Measurements from ENCODE around the gene ADGRV1. TPM values are rescaled to one million over a fixed set of nuclear protein-coding genes. Genes with fewer than 3 reads are reported as not detected.

Gene ADGRV1
- total RNA-seq, 4 donors from 2014 or later = 2.5 to 7.5 (median 4.5) TPM

GRCh38 chr5:91177085-91177484 lies 618.5 kb downstream of the ADGRV1 start:
- TF ChIP-seq POLR2A (IDR thresholded peaks at IDR 0.05) (no peak), EP300 (IDR thresholded peaks at IDR 0.05) (no peak), CTCF (IDR thresholded peaks at IDR 0.05) (no peak), POLR2AphosphoS5 (IDR thresholded peaks at IDR 0.05) (no peak)
- no peaks in the 10 kb centered on the region for H3K36me3 ChIP-seq
- H3K9me3 ChIP-seq = no peaks in the 10 kb centered on the region
- no peak overlapping the region for H3K4me3 ChIP-seq
- WGBS = 94% methylated on average over 5 of the region's 5 CpGs
- no peak overlapping the region for H3K27ac ChIP-seq
- peaks cover 3% of the 10 kb centered on the region for H3K4me1 ChIP-seq
- H3K27me3 ChIP-seq = no peaks in the 10 kb centered on the region
- no peak for DNase-seq (ENCODE audit: low spot score in 2 of 2)

DNA sequence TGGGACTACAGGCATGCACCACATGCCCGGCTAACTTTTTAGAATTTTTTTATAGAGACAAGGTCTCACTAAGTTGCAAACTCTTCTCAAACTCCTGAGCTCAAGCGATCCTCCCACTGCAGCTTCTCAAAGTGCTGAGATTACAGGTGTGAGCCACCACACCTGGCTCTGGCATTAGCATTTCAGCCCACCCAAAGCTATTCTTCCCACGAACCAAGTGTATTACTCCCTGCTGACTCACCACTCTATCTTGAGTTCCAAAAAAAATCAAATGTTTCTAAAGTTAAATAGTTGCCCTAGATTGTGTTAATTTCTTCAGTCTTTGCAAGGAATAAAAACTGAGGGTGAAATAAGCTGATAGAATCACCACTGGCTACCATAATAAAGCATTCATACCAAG lies 619.0 kb downstream of the ADGRV1 start:
- H3K27me3 ChIP-seq = no peaks in the 10 kb centered on the region
- no peaks in the 10 kb centered on the region for H3K36me3 ChIP-seq
- H3K9me3 ChIP-seq = no peaks in the 10 kb centered on the region
- H3K4me3 ChIP-seq = no peak overlapping the region
- H3K27ac ChIP-seq = no peak overlapping the region
- DNase-seq (ENCODE audit: low spot score in 2 of 2) = no peak
- H3K4me1 ChIP-seq = peaks cover 7% of the 10 kb centered on the region
- TF ChIP-seq CTCF (IDR thresholded peaks at IDR 0.05) (no peak), EP300 (IDR thresholded peaks at IDR 0.05) (no peak), POLR2A (IDR thresholded peaks at IDR 0.05) (no peak), POLR2AphosphoS5 (IDR thresholded peaks at IDR 0.05) (no peak)
- WGBS = 80% methylated on average over 3 of the region's 3 CpGs

DNA sequence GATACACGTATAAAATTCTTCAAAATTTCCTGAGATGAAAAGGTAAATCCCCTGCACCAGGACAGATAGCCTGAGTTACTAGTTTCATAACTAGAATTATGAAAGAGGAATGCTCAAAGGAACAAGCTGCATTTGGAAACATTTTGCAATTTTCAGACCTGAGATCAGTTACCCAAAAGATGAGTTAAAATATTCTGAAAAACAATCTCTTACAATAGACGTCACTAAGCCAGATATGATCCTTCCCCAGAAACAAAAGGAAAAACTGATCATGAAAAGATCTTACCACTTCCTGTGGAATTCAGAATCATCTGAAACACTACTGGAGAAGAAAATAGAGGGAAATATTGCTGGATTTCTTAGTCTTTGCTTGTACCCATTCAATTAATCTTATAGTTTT lies 619.9 kb downstream of the ADGRV1 start:
- no peak for DNase-seq (ENCODE audit: low spot score in 2 of 2)
- TF ChIP-seq POLR2AphosphoS5 (IDR thresholded peaks at IDR 0.05) = no peak
- TF ChIP-seq EP300 (IDR thresholded peaks at IDR 0.05) = no peak
- TF ChIP-seq CTCF (IDR thresholded peaks at IDR 0.05) = no peak
- TF ChIP-seq POLR2A (IDR thresholded peaks at IDR 0.05) = no peak
- Histone ChIP-seq H3K36me3 (no peaks in the 10 kb centered on the region), H3K9me3 (no peaks in the 10 kb centered on the region), H3K4me3 (no peak overlapping the region), H3K27ac (peak overlapping the region; percentile 39), H3K4me1 (peaks cover 7% of the 10 kb centered on the region), H3K27me3 (no peaks in the 10 kb centered on the region)
- WGBS = 56% methylated on average over 2 of the region's 2 CpGs

GRCh38 chr5:91179018-91179417 lies 620.4 kb downstream of the ADGRV1 start:
- H3K36me3 ChIP-seq = no peaks in the 10 kb centered on the region
- DNase-seq (ENCODE audit: low spot score in 2 of 2) = no peak
- H3K27me3 ChIP-seq = no peaks in the 10 kb centered on the region
- H3K27ac ChIP-seq = peak overlapping the region; percentile 39
- no peaks in the 10 kb centered on the region for H3K9me3 ChIP-seq
- whole genome bisulfite sequencing = 78% methylated on average over 1 of the region's 1 CpG
- TF ChIP-seq CTCF (IDR thresholded peaks at IDR 0.05) (no peak), POLR2A (IDR thresholded peaks at IDR 0.05) (no peak), POLR2AphosphoS5 (IDR thresholded peaks at IDR 0.05) (no peak), EP300 (IDR thresholded peaks at IDR 0.05) (no peak)
- H3K4me1 ChIP-seq = peaks cover 7% of the 10 kb centered on the region
- no peak overlapping the region for H3K4me3 ChIP-seq

DNA sequence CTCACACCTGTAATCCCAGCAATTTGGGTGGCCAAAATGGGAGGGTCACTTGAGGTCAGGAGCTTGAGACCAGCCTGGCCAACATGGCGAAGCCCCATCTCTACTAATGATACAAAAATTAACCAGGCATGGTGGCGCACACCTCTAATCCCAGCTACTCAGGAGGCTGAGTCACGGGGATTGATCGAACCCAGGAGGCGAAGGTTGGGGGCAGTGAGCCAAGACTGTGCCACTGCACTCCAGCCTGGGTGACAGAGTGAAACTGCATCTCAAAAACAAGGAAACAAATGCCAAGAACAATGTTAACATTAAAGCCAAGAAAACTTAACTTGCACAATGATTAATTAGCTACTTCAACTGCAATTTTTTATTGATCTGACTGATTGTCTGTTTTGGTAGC lies 621.9 kb downstream of the ADGRV1 start:
- H3K4me1 ChIP-seq = peaks cover 7% of the 10 kb centered on the region
- H3K27ac ChIP-seq = no peak overlapping the region
- H3K36me3 ChIP-seq = no peaks in the 10 kb centered on the region
- H3K27me3 ChIP-seq = no peaks in the 10 kb centered on the region
- no peak for DNase-seq (ENCODE audit: low spot score in 2 of 2)
- 97% methylated on average over 5 of the region's 5 CpGs for WGBS
- H3K4me3 ChIP-seq = no peak overlapping the region
- no peaks in the 10 kb centered on the region for H3K9me3 ChIP-seq
- TF ChIP-seq EP300 (IDR thresholded peaks at IDR 0.05) (no peak), POLR2A (IDR thresholded peaks at IDR 0.05) (no peak), POLR2AphosphoS5 (IDR thresholded peaks at IDR 0.05) (no peak), CTCF (IDR thresholded peaks at IDR 0.05) (no peak)
